ENCODE data around the gene KRT31.

The KRT31 gene

GRCh38 chr17:41418116-41418860, 20.9 kb upstream of the KRT31 start:
- H3K36me3 ChIP-seq = no peaks in the 10 kb centered on the region
- no peaks in the 10 kb centered on the region for H3K4me1 ChIP-seq
- no peak overlapping the region for H3K27ac ChIP-seq
- no peak overlapping the region for H3K4me2 ChIP-seq
- no peaks in the 10 kb centered on the region for H3K27me3 ChIP-seq
- TF ChIP-seq Cebpa-rat (IDR thresholded peaks at IDR 0.05) = no peak
- no peaks in the 10 kb centered on the region for H3K9me3 ChIP-seq
- no peak overlapping the region for H3K4me3 ChIP-seq
- no peak overlapping the region for H3K9ac ChIP-seq
- H4K20me1 ChIP-seq = no peaks in the 10 kb centered on the region

DNA sequence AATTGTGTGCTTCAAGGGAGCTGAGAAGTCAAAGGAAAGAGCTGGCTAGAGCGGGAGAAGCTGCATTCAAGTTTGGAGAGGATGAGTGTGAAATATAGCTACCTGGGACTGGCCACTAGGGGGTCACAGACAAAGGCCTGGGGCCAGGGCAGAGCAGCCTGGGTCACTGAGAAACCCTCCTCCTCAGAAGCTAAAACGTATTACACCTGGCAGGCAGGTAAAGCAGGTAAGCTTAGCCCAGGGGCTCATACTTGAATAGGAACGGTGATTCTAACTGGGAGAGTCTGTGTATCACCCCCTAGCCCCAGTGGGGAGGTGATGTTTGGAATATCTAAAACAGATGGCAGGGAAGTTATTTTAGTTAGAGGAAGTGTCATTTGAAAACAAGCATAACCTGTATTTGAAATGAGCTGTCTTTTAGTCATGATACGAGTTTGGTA, 20.2 kb upstream of the KRT31 start:
- no peaks in the 10 kb centered on the region for H3K36me3 ChIP-seq
- no peak overlapping the region for H3K4me2 ChIP-seq
- H3K4me3 ChIP-seq = no peak overlapping the region
- H3K9ac ChIP-seq = no peak overlapping the region
- no peak overlapping the region for H3K27ac ChIP-seq
- H4K20me1 ChIP-seq = no peaks in the 10 kb centered on the region
- no peak for TF ChIP-seq Cebpa-rat (IDR thresholded peaks at IDR 0.05)
- H3K27me3 ChIP-seq = no peaks in the 10 kb centered on the region
- H3K9me3 ChIP-seq = no peaks in the 10 kb centered on the region
- H3K4me1 ChIP-seq = no peaks in the 10 kb centered on the region

DNA sequence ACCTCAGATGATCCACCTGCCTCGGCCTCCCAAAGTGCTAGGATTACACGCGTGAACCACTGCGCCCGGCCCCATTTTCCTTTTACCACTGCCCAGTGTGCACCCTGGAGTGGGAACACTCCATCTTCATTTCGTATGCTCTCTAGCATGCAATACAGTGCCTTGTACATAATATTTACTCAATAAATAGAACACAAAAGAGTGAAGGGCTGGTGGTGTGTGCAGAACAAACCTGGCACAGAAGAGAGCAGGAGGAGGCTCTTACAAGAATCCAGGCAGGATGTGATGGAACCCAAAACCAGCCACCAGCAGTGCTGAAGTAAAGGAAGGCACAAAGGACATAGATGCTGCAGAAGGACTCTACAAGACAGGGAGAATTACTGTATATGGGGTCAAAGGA, 19.7 kb upstream of the KRT31 start:
- no peaks in the 10 kb centered on the region for H3K4me1 ChIP-seq
- no peak overlapping the region for H3K4me3 ChIP-seq
- no peaks in the 10 kb centered on the region for H3K27me3 ChIP-seq
- TF ChIP-seq Cebpa-rat (IDR thresholded peaks at IDR 0.05) = no peak
- H3K9me3 ChIP-seq = no peaks in the 10 kb centered on the region
- H3K9ac ChIP-seq = no peak overlapping the region
- H4K20me1 ChIP-seq = no peaks in the 10 kb centered on the region
- no peak overlapping the region for H3K27ac ChIP-seq
- H3K36me3 ChIP-seq = no peaks in the 10 kb centered on the region
- no peak overlapping the region for H3K4me2 ChIP-seq

DNA sequence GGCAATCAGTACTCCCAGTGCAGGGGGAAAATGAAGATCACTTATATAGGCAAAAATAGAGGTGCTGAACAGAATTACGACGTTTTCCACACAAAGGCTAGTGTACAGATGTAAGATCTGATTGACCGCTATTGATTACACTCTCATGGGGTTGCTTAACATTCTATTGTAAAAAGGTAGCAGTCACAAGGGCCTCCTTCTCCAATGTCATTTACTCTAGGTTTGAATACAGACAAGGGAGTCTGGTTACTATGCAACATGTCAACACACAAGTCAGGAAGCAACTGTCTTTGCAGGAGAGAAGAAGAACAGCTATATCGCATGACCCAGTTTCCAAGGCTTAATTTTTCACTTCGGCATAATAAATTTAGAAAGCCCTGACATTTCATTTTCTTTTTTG, 19.1 kb upstream of the KRT31 start:
- TF ChIP-seq Cebpa-rat (IDR thresholded peaks at IDR 0.05) = no peak
- Histone ChIP-seq H3K36me3 (no peaks in the 10 kb centered on the region), H3K4me2 (no peak overlapping the region), H4K20me1 (no peaks in the 10 kb centered on the region), H3K9me3 (no peaks in the 10 kb centered on the region), H3K27me3 (no peaks in the 10 kb centered on the region), H3K4me1 (no peaks in the 10 kb centered on the region), H3K4me3 (no peak overlapping the region), H3K27ac (no peak overlapping the region), H3K9ac (no peak overlapping the region)

- H3K27me3 ChIP-seq = no peaks in the 10 kb centered on the region
- H3K4me2 ChIP-seq = no peak overlapping the region
- no peaks in the 10 kb centered on the region for H3K4me1 ChIP-seq
- H3K9ac ChIP-seq = no peak overlapping the region
- H3K4me3 ChIP-seq = no peak overlapping the region
- no peak for TF ChIP-seq Cebpa-rat (IDR thresholded peaks at IDR 0.05)
- H4K20me1 ChIP-seq = no peaks in the 10 kb centered on the region
- H3K9me3 ChIP-seq = no peaks in the 10 kb centered on the region
- H3K27ac ChIP-seq = no peak overlapping the region
- H3K36me3 ChIP-seq = no peaks in the 10 kb centered on the region
Measured at GRCh38 chr17:41415833-41416335, 18.5 kb upstream of the KRT31 start.

DNA sequence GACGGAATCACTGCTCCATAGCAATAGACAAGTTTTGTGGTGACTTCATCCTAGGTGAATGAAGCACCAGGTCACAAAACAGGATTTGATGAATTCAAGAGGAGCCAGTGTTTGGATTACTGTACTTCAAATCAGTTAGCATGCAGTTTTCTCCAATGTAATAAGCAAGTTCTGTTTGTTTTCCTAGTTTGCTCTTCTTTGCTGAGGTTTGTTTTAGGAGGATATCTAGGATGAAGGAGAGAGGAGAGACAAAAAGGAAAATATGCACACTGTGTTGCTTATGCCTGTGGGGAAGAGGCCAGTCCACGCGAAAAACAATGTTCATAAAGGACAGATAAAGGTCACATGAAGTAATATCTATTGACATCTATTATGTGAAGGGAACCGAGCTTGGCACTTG, 18.0 kb upstream of the KRT31 start:
- H3K4me2 ChIP-seq = no peak overlapping the region
- no peak overlapping the region for H3K27ac ChIP-seq

GRCh38 chr17:41413982-41414381, 16.6 kb upstream of the KRT31 start:
- H3K4me3 ChIP-seq = no peak overlapping the region
- H3K4me2 ChIP-seq = no peak overlapping the region
- H4K20me1 ChIP-seq = no peaks in the 10 kb centered on the region
- H3K9ac ChIP-seq = no peak overlapping the region
- no peaks in the 10 kb centered on the region for H3K27me3 ChIP-seq
- H3K4me1 ChIP-seq = peaks cover 3% of the 10 kb centered on the region
- TF ChIP-seq Cebpa-rat (IDR thresholded peaks at IDR 0.05) = no peak
- H3K9me3 ChIP-seq = no peaks in the 10 kb centered on the region
- H3K27ac ChIP-seq = no peak overlapping the region
- no peaks in the 10 kb centered on the region for H3K36me3 ChIP-seq

More for the DNA sequence above, 18.0 kb upstream of the KRT31 start:
- no peak for TF ChIP-seq Cebpa-rat (IDR thresholded peaks at IDR 0.05)
- no peaks in the 10 kb centered on the region for H3K4me1 ChIP-seq
- H3K9me3 ChIP-seq = no peaks in the 10 kb centered on the region
- no peaks in the 10 kb centered on the region for H3K27me3 ChIP-seq
- no peaks in the 10 kb centered on the region for H4K20me1 ChIP-seq
- H3K36me3 ChIP-seq = no peaks in the 10 kb centered on the region
- no peak overlapping the region for H3K4me3 ChIP-seq
- no peak overlapping the region for H3K9ac ChIP-seq

DNA sequence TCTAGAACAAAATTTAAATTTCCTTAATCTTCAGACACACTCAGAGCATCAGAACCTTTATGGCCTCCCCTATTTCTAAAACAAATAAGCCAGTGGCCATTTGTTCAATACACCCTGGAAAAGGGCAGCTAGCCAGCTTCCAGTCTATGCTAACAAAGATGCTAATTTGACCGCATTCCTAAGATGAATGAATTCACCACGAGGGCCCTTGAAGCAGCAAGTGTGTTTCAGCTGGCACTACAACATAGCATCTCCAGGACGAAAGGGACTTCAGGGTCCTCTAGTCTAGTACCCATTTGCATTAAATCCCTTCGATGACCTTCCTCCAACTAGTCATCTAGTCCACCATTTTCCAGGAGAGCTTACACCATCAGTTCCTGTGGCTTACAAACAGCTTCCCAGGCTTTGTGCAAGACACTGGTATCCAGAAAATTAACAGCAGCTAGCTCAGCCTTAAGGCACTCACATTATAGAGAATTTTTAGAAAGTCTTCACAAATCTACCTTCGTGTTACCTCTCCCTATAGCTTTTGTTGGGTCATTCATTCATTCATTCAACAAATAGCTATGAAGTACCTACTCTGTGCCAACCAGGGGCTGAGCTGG, 16.0 kb upstream of the KRT31 start:
- H3K4me1 ChIP-seq = peaks cover 6% of the 10 kb centered on the region
- TF ChIP-seq Cebpa-rat (IDR thresholded peaks at IDR 0.05) = no peak
- H4K20me1 ChIP-seq = no peaks in the 10 kb centered on the region
- H3K9ac ChIP-seq = no peak overlapping the region
- no peak overlapping the region for H3K27ac ChIP-seq
- H3K4me2 ChIP-seq = no peak overlapping the region
- no peaks in the 10 kb centered on the region for H3K9me3 ChIP-seq
- no peak overlapping the region for H3K4me3 ChIP-seq
- H3K27me3 ChIP-seq = no peaks in the 10 kb centered on the region
- no peaks in the 10 kb centered on the region for H3K36me3 ChIP-seq

- Histone ChIP-seq H3K27me3 (no peaks in the 10 kb centered on the region), H4K20me1 (no peaks in the 10 kb centered on the region), H3K36me3 (no peaks in the 10 kb centered on the region)
Measured at GRCh38 chr17:41411072-41411840, 13.8 kb upstream of the KRT31 start.

GRCh38 chr17:41407226-41407625, 9.8 kb upstream of the KRT31 start:
- H3K4me3 ChIP-seq = no peak overlapping the region
- H3K4me1 ChIP-seq = peaks cover 16% of the 10 kb centered on the region
- no peak overlapping the region for H3K4me2 ChIP-seq
- H3K9me3 ChIP-seq = no peaks in the 10 kb centered on the region
- H3K36me3 ChIP-seq = no peaks in the 10 kb centered on the region
- H3K27ac ChIP-seq = no peak overlapping the region
- H4K20me1 ChIP-seq = no peaks in the 10 kb centered on the region
- H3K27me3 ChIP-seq = no peaks in the 10 kb centered on the region
- no peak overlapping the region for H3K9ac ChIP-seq
- TF ChIP-seq Cebpa-rat (IDR thresholded peaks at IDR 0.05) = no peak

More at GRCh38 chr17:41411072-41411840, 13.8 kb upstream of the KRT31 start:
- H3K27ac ChIP-seq = no peak overlapping the region
- no peak overlapping the region for H3K9ac ChIP-seq
- peaks cover 6% of the 10 kb centered on the region for H3K4me1 ChIP-seq
- no peak for TF ChIP-seq Cebpa-rat (IDR thresholded peaks at IDR 0.05)
- H3K4me3 ChIP-seq = no peak overlapping the region
- H3K9me3 ChIP-seq = no peaks in the 10 kb centered on the region
- no peak overlapping the region for H3K4me2 ChIP-seq
